ENCODE results near the gene MCL1.

Gene MCL1

DNA sequence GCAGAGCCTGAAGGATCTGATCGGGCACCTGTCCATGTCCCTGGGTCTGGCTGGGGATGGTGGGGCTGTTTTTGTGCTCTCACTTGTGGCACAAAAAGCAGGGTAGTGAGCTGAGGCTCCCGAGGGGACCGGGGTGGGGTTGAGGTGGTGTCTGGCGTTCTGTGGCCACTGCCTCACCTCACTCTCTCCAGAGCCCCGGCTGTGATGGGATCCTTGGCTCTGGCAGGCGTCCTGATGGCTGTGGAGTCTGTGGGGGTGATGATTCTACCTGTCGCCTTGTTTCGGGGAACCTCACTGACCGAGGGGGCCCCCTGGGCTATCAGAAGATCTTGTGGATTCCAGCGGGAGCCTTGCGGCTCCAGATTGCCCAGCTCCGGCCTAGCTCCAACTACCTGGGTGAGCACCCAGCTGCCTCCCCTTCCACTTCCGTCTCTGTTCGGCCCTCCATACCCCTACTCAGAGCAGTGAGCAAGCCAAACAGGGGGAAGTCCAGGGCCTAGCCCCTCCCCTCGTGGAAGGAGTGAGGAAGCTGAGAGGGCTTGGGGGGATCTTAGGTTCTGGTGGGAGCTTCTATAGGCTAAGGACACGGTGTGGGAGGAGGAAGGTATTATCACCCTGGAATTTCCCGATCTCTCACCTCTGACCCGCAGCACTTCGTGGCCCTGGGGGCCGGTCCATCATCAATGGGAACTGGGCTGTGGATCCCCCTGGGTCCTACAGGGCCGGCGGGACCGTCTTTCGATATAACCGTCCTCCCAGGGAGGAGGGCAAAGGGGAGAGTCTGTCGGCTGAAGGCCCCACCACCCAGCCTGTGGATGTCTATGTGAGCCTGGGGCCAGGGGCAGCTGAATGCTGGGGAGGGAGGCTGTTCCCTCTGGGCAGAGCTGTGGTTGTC, 23.2 kb downstream of the MCL1 start:
- DNase-seq, result no peak

DNA sequence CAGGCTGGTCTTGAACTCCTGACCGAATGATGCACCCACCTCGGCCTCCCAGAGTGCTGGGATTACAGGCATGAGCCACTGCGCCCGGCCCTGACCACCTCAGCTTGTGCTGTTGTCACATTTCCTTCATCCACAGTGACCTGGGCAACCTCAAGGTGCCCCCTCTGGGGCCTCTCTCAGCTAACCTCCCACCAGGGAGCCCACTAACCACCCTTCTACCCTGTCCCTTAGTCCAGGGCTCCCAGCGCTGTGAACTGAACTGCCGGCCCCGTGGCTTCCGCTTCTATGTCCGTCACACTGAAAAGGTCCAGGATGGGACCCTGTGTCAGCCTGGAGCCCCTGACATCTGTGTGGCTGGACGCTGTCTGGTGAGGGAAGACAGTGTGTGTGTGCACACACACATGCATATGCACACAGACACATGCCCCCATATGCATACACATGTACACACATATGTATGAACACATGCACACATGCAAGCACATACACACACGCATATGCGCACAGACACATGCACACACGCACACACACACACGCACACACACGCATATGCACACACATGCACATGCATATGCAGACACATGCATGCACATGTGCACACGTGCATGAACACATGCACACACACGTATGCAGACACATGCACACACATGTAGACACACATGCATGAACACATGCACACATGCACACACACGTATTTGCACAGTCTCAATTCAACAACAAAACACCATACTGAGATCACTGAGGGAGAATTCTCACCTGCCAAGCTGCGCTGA, 24.0 kb downstream of the MCL1 start:
- no peak for DNase-seq

DNA sequence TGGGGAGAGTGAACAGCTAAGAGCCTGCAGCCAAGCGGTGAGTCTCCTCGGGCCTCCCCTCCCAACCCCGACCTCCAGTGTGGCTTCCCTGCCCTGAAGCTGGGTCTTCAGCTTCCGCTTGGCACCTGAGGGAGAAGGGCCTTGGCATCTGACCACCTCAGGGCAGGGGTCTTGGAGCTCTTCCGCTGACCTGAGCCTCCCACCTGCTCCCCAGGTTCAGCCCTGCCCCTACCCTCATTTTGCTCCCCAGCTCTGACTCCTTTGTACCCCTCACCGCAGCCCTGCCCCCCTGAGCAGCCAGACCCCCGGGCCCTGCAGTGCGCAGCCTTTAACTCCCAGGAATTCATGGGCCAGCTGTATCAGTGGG, 25.3 kb downstream of the MCL1 start:
- no peak for DNase-seq

DNA sequence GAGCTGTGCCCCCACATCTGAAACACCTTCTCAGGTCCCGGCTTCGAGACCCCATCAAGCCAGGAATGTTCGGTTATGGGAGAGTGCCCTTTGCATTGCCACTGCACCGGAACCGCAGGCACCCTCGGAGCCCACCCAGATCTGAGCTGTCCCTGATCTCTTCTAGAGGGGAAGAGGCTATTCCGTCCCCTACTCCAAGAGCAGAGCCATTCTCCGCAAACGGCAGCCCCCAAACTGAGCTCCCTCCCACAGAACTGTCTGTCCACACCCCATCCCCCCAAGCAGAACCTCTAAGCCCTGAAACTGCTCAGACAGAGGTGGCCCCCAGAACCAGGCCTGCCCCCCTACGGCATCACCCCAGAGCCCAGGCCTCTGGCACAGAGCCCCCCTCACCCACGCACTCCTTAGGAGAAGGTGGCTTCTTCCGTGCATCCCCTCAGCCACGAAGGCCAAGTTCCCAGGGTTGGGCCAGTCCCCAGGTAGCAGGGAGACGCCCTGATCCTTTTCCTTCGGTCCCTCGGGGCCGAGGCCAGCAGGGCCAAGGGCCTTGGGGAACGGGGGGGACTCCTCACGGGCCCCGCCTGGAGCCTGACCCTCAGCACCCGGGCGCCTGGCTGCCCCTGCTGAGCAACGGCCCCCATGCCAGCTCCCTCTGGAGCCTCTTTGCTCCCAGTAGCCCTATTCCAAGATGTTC, 25.9 kb downstream of the MCL1 start:
- DNase-seq, result no peak

DNA sequence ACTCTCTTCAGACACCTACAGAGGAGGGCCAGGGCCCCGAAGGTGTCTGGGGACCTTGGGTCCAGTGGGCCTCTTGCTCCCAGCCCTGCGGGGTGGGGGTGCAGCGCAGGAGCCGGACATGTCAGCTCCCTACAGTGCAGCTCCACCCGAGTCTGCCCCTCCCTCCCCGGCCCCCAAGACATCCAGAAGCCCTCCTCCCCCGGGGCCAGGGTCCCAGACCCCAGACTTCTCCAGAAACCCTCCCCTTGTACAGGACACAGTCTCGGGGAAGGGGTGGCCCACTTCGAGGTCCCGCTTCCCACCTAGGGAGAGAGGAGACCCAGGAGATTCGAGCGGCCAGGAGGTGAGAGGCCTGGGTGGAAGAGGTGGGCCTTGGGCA, 26.5 kb downstream of the MCL1 start:
- DNase-seq, result no peak

DNA sequence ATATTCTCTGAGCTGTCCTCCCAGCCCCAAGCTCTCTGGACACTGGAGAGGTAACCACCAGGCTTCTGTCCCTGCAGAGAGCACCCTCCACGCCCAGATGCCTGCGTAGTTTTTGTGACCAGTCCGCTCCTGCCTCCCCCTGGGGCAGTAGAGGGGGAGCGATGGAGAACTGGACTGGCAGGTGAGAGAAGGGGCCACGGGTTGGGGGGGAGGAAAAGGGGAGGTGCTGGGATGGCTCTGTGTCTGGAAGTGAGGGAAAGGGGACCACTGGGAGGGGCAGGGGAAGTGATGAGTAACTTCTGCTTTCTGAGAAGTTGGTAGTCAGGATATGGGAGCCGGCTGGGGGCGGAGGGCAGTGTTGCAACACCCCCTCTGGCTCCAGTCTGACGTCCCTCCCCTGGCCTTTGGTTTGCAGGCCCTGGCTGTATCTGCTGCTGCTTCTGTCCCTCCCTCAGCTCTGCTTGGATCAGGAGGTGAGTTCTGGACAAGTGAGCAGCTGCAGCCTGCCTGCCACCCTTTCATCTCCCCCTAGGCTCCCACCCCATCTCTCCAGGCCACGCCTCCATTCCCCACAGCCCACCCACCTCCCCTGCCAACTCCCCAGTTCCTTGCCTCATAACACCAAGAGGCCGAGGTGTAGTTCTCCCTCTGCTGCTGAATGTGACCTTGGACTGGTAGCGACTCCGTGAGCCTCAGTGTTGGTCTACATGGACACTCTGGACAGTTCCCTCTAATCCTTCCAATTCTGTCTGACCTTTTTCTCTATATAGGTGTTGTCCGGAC, 27.1 kb downstream of the MCL1 start:
- DNase-seq, result no peak

DNA sequence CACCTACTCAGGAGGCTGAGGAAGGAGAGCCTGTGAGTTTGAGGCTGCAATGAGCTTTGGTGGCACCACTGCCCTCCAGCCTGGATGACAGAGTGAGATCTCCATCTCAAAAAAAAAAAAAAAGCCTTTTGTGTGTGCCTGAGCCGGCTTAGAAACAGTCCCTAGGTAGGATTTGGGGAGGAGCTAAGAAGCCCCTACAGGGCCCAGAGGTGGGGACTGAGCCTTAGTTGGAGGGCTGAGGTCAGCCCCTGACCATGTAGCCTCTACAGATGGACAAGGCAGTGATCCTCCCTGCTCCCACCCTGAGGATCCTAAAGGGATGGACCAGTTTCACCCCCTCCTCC, 27.7 kb downstream of the MCL1 start:
- no peak for DNase-seq

DNA sequence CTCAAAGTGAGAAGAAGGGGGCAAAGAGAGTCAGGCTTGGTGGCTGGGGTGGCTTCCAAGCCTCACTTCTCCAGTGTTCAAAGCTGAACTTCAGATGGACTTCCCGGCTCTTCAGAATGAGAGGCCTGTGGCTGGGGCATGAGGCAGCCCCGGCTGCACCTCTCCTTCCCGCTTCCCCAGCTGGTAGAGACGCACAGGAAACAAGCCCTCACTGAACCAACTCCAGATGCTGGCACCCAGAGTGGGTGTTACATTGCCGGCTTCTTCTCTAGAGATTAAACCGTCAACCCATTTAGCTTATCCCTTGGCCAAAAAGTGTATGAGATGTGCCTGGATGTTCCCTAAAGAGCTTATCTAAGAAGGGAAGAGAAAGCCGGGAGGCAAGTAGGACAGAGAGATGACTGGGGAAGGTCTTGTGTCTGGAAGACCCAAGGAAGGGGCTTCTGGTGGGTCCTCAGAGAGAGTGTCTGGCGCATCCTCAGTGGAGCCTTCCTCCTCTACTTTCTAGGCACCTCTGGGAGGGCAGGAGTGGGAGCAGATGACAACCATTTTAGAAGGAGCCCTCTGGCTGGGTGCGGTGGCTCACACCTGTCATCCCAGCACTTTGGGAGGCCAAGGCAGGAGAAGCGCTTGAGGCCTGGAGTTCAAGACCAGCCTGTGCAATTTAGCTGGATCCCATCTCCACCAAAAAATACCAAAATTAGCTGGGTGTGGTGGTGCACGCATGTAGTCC, 28.2 kb downstream of the MCL1 start:
- peak; percentile 38 for DNase-seq

DNA sequence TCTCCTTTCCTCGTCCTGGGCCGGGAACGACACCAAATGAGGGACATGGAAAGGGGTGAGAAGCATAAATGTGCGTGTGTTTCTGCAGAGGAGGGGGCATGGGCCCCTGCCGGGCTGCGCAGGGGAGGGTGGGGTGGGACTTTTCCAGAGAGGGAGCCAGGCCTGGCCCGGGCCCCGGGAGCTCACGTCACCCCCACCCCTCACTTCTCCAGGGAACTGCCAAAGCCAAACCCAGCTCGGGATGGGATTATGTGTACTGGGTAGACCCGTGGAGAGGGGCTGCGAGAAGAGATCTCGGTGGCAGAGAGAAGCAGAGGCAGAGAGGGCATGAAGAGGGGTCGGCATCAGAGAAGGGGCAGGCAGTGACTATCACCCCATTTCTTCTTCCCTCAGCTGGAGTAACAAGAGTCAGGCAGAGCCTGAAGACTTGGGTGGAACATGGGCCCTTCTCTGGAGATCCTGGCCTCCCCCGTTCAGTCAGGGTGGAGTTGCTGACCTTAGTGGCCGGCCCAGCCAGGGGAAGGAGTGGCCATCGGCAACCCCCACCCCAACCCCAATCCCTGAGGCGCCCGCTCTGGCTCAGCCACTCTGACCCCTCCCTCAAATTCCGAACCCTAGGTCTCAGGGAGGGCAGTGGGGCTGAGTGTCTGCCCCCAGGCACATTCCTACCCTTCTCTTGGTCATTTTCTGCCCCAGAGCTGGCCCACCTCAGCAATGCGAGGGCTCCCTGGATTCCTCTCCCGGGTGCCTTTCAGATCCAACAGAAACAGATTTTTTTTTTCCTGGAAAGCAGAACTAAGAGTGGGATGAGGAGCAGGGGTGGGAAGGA, 29.0 kb downstream of the MCL1 start:
- no peak for DNase-seq

DNA sequence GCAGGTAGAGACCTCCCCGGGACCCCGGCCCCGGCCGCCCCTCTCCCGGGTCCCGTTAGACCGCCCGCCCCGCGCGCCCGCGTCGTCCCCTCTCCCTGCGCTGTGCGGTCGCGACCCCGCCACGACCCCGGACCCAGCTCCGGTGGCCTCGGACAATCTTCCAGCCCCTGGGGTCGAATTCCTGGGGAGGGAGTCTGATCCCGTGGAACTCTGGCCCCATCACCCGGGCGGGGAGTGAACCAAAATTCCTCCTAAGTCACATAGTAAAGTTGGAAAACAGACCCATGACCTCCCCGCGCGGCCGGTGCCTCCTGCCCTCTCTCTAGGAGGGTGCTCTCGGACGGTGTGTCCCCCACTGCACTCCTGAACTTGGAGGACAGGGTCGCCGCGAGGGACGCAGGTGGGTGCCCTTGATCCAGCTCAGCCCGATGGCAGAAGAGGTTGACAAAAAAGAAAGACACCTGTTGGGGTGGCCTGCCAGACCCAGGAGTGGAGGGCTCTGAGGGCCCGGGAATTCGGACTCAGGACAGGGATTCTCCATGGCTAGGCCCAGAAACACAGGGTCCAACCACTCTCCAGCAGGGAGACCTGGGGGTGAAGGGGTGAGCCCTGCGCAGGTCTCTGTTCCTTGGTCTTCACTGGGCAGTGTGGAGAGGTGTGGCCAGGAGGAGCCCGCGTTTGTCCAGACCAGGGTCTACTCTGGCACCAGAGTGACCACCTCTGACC, 29.8 kb downstream of the MCL1 start:
- DNase-seq, result no peak

DNA sequence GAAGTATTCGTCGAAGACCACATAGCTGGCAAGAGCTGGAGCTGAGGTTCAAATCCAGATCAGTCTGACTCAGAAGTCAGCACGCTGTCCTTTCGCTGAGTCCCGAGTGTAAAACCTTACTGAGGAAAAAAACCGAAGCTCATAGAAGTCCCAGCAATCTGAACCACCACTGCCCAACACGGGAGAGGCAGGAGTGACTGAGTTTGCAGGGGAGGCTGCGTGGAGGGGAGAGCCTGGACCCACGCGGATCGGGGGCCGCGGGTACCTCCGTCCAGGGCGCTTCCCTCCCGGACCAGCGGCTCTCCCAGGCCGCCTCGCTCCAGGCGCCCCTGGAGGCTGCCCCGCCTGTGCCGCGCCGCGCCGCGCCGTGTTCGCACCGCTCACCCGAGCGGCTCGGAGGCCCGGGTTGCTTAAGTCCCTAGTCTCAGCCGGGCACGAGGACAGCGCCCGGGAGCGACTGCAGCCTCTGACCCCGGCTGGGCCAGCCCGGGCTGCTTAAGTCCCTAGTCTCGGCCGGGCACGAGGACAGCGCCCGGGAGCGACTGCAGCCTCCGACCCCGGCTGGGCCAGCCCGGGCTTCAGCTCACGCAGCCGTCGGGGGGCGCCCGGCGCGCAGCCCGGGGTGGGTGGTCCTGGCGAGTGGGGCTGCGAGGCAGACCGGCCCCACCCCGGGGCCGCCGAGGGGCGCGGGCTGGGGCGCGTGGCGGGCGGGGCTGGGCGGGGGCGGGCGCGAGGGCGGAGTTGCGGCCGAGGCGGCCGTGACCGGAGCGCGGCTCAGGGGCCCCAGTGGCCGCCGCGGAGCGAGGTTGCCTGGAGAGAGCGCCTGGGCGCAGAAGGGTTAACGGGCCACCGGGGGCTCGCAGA, 30.5 kb downstream of the MCL1 start, which contains the start of gene ADAMTSL4:
TSS of gene ADAMTSL4 (plus strand) at position 777 of the 864 bp plus-strand sequence. CDS start 2,881 bp downstream, outside the sequence.
- DNase-seq, result peak; percentile 41

DNA sequence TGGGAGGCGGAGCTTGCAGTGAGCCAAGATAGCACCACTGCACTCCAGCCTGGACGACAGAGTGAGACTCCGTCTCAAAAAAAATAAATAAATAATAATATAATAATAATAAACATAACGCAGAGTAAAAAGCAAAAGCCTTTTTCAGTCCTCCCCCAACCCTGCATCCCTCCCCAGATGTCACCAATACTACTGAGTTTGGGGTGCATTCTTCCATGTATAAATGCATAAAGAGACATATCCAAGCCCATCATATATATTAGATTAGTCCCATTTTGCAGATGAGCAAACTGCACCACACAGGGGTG, 31.1 kb downstream of the MCL1 start:
- DNase-seq, result no peak

DNA sequence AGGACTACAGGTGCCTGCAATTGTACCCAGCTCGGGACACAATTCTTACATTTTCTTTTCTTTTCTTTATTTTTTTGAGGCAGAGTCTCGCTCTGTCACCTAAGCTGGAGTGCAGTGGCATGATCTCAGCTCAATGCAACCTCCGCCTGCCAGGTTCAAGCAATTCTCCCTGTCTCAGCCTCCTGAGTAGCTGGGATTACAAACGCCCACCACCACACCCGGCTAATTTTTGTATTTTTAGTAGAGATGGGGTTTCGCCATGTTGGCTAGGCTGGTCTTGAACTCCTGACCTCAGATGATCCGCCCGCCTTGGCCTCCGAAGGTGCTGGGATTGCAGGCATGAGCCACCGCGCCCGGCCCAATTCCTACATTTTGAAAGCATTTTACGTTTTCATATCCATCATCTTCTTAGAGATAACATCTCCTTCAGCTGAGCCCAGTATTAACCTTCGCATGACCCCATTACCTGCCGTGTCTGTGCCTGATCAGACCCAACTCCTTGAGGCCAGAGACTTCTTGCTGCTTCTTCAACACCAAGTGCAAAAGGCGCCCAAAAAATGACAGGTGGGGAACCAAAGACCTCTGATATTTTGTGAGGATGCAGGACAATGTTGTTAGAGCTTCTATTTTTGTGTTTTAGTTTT, 33.0 kb downstream of the MCL1 start:
- no peak for DNase-seq

DNA sequence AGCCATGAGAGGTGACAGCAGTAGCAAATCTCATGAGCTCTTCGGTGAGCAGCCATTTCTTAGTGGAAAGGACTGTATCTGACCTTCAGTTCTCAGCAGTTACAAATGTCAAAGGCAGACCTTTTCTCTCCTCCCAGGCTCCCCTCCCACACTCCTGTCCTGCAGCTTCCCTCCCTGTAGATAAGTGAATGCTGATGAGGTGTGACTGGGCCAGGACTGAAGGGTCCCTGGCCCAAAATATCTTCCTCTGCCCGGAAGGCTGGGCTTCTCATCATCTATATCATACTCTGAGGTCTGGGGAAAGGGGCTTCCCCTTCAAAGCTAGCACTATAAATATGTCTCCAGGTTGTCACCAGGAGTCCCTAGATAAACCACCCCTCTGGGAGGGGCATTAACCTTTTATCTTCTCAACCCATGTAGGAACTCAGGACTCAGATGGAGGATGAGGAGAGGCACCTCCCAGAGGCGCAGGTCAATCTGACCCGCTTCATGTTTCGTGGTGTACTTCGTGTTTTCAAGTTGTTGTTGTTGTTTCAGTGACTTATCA, 33.9 kb downstream of the MCL1 start:
- DNase-seq, result no peak

DNA sequence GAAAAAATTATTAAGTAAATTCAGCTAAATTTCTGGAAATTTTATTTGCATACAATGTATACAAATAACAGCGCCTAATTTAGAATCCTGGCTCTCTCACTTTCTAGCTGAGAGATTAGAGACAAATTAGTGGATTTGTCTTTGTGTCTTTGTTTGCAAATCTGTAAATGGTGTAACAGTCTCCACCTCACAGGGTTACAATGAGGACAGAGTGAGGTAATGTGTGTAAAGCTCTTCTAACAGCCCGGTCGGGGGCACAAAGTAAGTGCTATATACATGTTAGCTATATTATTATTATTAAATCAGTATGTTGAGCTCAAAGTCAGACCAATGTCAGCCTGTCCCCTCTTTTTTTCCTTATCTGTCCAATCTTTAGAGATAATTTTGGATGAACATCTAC, 35.2 kb downstream of the MCL1 start:
- DNase-seq, result no peak

DNA sequence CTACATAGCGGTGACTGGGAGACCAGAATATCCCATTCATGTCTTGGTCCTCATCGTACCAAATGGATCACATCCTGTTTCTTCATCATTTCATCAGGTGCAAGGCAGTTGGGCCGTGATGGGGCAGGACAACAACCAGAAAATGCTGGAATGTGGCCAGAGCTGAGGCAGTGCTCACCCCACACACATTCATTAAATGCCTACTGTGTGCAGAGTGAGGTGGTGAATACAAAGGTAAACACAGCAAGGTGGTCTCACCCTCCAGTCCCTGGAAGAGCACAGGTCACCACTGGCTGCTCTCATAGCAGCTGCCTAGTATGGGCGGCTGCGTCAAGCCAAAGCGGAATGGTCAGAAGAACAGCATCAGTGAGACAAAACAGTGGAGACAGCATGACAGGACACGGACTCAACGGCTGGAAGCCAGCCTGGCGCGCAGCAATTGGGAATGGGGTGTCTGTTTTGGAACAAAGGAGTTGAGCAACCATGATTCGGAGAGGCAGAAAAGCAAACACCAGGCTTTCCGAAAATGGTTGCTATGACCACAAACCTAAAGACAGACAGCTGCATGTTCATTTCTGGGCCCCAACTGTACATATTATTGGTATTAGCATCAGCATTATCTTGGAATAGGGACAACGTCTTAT, 35.8 kb downstream of the MCL1 start:
- DNase-seq, result no peak

DNA sequence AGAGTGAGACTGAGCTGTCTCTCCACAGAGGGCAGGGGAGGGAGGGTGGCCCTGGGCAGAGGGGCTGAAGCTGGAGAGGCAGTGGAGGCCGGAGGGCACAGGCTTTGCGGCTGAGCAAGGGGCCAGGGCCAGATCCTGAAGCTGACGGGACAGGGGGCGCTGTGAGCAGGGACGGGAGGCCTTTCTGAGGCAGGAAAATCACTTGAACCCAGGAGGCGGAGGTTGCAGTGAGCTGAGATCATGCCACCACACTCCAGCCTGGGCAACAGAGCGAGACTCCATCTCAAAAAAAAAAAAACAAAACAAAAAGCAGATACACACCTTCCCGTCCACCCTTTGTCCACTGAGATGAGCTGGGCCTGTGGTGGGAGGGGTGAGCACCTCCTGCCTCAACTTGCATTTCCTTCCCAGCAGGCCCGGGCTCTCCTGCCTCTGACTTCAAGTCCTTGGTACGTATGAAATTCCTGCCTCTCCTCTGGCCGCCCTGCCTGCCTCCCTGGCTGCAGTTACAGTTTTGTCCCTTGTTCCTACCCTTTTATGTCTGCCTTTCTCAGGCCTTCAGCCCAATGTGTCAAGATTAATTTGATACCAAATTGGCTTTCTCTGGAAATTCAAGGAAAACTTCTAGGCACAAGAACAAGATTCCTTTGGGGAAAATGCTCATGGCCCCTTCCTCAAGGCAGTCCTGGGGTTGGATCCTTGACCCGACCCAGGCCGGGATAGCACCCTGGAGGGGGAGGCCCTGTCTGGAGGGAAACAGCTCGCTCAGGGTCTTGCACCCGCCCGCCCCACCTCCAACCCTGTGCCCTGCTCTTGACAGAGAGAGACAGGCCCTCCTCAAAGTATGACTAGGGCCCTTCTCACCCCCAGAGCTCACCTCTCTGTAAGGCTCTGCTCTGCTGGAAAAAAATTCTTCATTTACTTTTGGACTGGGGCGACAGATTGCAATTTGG, 41.4 kb downstream of the MCL1 start:
- no peak for DNase-seq
